GM11168 (cell line): ENCODE measurements around the gene KCNC3.

Source experiments
- in situ Hi-C: fragments of 300-500 bp; cut with MboI; formaldehyde crosslinking; loops from one replicate; pipeline ENCODE4 v1.12.0; 2022; ENCODE audit warnings: low sequenced_read_pairs; ENCODE audit not compliant: unreplicated experiment

KCNC3 gene

DNA sequence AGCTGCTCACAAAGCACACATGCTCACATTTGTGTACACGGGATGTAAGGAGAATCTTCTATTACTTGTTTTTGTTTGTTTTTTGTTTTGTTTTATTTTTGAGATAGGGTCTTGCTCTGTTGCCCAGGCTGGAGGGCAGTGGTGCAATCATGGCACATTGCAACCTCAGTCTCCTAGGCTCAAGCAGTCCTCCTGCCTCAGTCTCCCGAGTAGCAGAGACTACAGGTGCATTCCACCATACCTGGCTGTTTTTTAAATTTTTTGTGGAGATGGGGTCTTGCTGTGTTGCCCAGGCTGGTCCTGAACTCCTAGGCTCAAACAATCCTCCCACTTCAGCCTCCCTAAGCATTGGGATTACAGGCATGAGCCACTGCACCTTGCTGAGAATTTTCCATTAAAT is 41.8 kb downstream of the KCNC3 start:
- in situ Hi-C loops, result no loop called here

DNA sequence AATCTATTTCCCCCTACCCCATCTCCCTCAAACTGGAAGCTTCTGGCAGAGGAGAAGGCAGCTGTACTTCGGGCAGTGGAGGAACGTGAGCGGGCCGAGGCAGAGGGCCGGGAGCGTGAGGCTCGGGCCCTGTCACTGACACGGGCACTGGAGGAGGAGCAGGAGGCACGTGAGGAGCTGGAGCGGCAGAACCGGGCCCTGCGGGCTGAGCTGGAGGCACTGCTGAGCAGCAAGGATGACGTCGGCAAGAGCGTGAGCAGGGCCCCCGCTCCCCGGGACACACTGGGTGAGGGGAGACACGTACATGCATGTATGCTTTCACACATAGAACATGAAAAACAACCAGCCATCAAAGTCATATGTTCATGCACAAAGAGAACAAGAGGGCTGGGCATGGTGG is 42.7 kb downstream of the KCNC3 start:
- in situ Hi-C loops, result no loop called here

DNA sequence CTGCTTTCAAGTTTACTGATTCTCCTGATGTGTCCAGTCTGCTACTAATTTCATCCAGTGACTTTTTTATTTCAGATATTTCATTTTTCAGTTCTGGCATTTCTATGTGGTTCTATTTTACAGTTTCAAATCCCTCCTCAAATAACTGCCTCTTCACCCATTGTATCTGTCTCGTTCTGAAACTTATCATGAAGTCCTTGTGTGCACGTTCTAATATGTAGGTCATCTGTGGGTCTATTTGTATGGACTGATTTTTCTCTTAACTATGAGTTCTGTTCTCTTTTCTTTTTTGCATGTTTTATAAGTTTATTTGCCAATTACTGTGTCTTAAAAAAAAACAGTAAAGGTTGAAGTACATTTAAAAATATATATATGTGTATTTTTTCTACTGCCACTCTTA is 43.3 kb downstream of the KCNC3 start:
- in situ Hi-C loops, result no loop called here

DNA sequence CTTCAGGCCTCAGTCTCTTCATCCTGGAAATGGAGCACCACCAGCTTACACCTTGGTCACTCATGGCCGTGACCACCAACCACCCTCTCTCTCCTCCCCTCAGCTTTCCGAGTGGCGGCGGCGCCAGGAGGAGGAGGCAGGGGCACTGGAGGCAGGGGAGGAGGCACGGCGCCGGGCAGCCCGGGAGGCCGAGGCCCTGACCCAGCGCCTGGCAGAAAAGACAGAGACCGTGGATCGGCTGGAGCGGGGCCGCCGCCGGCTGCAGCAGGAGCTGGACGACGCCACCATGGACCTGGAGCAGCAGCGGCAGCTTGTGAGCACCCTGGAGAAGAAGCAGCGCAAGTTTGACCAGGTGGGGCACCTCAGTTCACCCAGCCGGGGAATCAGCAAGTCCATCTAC is 47.7 kb downstream of the KCNC3 start:
- in situ Hi-C loops, result no loop called here

DNA sequence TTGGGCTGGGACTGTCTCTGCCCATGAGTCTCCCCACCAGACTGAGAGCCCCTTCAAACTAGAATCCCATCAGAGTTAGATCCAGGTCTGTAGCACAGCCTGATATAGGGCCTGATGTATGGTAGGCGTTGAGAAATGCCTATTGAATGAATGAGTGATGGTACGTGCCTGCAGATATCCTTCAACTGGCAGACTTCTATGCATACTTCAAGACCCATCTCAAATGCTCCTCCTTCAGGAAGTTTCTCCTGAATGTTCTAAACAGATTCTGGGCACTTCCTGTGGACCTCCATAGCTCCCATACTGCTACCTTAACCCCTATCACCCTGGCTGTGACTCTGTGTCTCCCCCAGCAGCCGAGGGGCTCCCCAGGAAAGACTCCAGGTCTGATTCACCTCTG is 48.2 kb downstream of the KCNC3 start:
- in situ Hi-C loops, result no loop called here

DNA sequence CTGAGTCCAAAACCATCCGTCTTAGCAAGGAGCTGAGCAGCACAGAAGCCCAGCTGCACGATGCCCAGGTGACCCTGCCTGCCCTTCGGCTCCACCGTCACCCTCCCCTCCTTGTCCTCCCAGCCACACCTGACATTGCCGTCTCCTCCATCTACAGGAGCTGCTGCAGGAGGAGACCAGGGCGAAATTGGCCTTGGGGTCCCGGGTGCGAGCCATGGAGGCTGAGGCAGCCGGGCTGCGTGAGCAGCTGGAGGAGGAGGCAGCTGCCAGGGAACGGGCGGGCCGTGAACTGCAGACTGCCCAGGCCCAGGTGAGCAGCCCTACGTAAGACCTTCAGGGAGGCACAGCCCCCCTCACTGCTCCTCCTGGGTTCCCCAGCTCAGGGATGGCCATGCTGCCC is 49.1 kb downstream of the KCNC3 start:
- in situ Hi-C loops, result no loop called here

DNA sequence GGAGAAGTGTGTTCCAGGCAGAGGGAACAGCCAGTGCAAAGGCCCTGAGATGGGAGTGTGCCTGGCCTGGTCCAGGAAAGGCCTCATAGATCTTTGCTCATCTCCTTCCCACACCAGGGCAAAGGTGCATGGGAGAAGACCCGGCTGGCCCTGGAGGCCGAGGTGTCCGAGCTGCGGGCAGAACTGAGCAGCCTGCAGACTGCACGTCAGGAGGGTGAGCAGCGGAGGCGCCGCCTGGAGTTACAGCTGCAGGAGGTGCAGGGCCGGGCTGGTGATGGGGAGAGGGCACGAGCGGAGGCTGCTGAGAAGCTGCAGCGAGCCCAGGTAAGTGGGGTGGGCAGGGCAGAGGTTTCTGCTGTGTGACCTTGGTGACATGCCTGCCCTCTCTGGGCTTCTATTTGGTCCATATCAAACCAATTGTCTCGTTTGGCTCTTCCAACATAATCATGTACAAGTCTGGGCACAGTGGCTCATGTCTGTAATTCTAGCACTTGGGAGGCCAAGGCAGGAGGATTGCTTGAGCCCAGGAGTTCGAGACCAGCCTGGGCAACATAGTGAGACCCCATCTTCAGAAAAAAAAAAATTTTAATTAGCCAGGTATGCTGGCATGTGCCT is 51.1 kb downstream of the KCNC3 start:
- in situ Hi-C loops, result no loop called here

DNA sequence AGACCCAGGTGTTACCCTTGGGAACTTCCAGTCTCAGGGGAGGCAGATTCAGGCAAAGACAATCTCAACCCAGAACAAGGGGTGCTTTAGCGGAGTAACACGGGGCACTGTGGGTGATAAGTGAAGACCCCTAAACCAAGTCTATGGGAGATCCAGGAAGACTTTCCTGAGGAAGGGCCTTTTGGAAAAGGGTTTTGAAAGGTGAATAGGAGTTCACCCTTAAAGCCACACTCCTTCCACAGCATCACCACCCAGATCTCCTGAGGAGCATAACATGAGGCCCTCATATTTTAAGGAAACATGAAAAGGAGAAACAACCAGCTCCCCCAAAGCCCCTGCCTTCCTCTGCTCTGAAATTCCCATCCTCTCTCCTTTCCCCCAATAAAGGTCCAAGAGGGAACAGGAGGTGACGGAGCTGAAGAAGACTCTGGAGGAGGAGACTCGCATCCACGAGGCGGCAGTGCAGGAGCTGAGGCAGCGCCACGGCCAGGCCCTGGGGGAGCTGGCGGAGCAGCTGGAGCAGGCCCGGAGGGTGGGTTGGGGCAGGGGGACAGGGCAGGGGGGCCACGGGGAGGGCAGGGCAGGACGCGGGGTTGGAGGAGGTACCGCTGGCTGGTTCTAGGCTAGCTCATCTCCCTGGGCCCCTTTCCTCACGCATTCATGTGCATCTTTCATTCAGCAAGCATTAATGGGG is 52.7 kb downstream of the KCNC3 start:
- in situ Hi-C loops, result no loop called here

DNA sequence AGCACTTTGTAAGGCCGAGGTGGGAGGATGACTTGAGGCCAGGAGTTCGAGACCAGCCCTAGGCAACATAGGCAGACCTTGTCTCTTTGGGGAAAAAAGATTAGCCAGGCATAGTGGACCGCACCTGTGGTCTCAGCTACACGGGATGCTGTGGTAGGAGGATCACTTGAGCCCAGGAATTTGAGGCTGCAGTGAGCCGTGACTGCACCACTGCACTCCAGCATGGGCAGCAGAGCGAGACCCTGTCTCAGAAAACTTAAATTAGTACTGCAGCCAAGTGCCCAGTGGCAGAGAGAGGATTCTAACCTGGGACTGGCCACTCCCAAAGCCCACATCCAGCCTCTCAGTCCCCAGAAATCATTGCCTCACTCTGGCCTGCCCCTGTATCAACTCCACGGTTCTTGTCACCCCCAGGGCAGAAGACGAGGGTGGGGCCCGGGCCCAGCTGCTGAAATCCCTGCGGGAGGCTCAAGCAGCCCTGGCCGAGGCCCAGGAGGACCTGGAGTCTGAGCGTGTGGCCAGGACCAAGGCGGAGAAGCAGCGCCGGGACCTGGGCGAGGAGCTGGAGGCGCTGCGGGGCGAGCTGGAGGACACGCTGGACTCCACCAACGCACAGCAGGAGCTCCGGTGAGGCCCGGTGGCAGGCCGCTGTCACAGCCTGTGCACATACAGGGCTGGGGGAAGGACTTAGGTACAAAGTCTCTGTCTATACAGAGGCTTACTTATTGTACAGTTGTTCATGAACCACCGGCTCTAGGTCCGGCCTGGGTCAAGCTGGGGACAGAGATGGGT is 53.4 kb downstream of the KCNC3 start:
- in situ Hi-C loops, result no loop called here

DNA sequence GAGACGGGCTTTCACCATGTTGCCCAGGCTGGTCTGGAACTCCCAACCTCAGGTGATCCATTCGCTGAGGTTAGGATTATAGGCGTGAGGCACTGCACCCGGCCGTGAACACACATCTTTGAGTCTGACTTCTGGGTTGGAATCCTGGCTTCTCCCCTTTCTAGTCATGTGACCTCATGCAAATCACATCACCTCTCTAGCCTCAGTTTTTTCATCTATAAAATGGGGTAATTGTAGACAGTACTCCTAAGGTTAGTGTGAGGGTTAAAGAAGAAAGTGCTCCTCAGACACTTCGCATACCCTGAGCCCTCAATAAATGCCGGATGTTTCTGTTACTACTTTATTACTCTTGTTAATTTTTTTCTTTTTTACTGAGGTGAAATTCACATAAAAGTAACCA is 55.4 kb downstream of the KCNC3 start:
- in situ Hi-C loops, result no loop called here

DNA sequence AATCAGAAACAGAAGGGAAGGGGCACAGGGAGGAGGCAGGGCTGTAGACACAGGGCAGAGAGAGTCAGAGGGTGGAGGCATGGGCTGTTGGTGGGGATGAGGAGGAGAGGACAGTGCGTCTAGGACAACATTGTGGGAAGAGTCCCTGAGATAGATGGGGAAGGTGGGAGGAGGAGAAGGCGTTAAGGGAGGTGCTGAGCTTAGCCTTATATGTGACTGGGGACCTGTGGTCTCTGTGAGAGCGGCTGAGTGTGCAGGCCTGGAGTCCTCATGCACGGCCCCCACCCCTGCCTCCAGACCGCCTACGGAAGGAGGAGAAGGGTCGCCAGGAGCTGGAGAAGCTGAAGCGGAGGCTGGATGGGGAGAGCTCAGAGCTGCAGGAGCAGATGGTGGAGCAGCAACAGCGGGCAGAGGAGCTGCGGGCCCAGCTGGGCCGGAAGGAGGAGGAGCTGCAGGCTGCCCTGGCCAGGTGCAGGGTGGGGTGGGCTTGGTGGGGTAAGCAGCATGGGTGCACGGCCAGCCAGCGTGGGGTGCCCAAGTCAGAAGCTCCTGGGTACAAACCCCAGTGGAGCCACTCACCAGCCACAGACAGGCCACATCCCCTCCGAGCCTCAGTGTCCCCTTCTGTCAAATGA is 56.8 kb downstream of the KCNC3 start:
- in situ Hi-C loops, result no loop called here

DNA sequence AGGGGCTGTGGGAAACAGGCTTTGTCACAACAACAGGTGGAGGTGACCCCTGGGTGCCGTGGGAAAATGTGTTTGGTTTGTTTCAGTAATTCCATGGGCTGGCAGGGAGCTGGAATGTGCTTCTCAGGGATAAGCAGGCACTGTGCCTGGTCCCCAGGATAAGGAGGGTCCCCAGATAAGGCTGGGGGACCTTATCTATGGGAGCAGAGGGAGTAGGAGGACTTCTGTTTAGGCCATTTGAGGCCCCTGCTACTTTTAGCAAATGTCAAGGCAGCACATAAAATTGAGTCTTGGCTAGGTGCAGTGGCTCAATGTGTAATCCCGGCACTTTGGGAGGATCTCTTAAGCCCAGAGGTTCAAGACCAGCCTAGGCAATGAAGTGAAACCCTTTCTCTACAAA is 59.5 kb downstream of the KCNC3 start:
- in situ Hi-C loops, result no loop called here

DNA sequence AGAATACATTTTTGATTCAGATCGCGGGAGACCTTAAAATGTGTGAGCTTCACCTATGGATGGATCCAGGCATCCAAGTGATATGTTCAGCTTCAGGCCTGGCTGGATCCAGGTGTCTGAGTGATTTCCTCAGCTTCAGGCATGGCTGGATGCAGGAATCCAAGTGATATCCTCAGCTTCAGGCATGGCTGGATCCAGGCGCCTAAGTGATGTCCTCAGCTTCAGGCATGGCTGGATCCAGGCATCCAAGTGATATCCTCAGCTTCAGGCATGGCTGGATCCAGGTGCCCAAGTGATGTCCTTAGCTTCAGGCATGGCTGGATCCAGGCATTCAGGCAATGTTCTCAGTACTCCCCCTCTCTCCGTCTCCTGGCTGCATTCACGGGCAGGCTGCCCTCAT is 60.7 kb downstream of the KCNC3 start:
- in situ Hi-C loops, result no loop called here

DNA sequence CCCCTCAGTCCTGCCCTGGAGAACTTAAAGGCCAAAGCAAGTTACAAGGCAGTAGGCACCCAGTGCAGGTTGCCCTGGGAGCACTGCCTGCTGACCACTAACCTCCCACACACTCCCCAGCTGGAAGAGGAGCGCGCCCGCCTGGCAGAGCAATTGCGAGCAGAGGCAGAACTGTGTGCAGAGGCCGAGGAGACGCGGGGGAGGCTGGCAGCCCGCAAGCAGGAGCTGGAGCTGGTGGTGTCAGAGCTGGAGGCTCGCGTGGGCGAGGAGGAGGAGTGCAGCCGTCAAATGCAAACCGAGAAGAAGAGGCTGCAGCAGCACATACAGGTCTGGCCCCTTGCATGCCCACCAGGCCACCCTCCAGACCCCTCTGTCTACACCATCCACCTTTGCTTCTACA is 61.1 kb downstream of the KCNC3 start:
- in situ Hi-C loops, result no loop called here

DNA sequence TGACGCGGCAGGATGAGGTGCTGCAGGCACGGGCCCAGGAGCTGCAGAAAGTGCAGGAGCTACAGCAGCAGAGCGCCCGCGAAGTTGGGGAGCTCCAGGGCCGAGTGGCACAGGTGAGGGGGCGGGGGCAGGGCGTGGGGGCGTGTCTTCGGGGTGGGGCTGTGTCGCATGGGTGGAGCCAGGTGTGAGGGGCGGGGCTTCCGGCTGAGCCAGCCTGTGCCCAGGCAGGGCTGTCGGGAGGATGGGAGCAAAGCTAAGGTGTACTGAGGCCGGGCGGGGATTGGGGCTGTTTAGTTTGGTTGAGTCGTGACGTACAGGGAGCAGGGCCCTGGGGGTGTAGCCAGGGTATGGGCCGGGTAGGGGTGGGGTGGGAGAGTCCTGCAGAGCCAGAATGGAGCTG is 62.3 kb downstream of the KCNC3 start:
- in situ Hi-C loops, result no loop called here

DNA sequence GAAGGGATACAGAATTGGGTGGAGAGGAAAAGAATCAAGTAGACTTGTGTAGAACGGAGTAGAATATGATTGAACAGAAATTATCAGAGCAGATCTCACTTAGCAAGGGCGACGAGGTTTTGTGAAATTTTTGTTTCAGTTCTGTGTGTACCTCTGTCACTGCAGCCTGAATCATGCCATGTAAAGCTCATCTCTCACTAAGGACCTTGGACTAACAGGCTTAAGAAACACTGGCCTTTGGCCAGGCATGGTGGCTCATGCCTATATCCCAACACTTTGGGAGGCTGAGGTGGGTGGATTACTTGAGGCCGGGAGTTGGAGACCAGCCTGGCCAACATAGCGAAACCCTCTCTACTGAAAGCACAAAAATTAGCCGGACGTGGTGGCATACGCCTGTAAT is 63.1 kb downstream of the KCNC3 start:
- in situ Hi-C loops, result no loop called here

DNA sequence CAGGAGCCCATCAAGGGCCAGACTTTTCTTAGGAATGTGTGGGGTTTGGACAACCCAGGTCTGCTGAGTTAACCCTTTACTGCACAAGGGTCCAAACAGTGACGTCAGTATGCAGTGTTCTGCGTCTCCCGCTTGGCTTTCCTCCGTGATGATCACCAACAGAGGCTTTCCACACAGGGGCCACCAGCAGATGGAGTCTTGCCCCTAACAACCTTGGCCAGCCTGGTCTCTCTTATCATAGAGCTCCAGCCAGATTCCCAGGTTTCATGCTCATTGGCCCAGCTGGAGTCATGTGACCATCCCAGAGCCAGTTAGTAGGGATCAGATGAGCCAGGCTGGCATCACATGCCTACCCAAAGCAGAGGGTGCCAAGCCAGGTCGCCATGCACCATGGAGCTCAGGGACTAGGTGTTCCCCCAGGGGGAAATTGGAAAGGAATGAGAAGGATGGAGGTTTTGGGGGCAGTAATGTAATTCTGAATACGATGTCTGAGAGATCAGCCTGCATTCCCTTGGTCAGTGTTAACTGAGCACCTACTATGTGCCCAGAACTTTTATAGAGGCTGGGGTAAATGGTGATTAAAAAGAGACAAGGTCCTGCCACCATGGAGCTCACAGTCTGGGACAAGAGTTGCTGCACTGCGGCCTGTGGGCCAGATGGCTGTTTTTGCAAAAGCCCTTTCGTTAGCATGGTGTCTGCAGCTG is 64.5 kb downstream of the KCNC3 start:
- in situ Hi-C loops, result no loop called here

DNA sequence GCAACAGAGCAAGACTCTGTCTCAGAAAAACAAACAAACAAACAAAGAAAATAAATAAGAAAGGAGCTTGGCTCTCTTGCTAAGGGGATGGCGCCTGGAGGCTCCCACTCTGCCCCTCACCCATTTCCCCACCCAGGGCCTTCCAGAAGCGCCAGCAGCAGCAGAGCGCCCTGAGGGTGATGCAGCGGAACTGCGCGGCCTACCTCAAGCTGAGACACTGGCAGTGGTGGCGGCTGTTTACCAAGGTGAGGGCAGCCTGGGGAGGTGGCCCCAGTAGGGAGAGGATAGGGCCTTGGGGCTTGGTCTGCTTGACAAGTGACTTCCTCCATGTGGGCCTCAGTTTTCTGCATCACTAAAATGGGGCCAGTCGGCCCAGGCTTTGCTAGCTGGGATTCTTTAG is 66.0 kb downstream of the KCNC3 start:
- in situ Hi-C loops, result no loop called here
